OCI-LY1 (cell line): Measurements from ENCODE around the gene MAPT.
"Not testable (repeated sequence)": the region's sequence is repeated elsewhere in the genome, so short reads cannot be mapped to it uniquely, and the experiment has no call there.

ENCODE experiments used
- H2AFZ ChIP-seq: fragments of 200-600 bp; sonication (generic), shearing (Covaris generic); 2 replicates; pipeline ENCODE4 v1.6.0; 2014; ENCODE audit warnings: antibody characterized with exemption, mild to moderate bottlenecking, low read length
- H3F3A ChIP-seq: fragments of 200-600 bp; sonication (generic), shearing (Covaris generic); 2 replicates; pipeline ENCODE4 v1.6.0; 2014; ENCODE audit warnings: mild to moderate bottlenecking, antibody characterized with exemption, low read length, moderate library complexity; ENCODE audit not compliant: insufficient read depth
- H3K27ac ChIP-seq: fragments of 200-600 bp; sonication (generic); 2 replicates; pipeline ENCODE4 v1.5.1; 2014; ENCODE audit warnings: low read length, mixed run types, mild to moderate bottlenecking, low read depth; ENCODE audit not compliant: poor library complexity, severe bottlenecking
- H3K27me3 ChIP-seq: fragments of 200-600 bp; sonication (generic); 2 replicates; pipeline ENCODE4 v1.6.0; 2014; ENCODE audit warnings: antibody characterized with exemption, mild to moderate bottlenecking, low read length, moderate library complexity; ENCODE audit not compliant: insufficient read depth
- H3K36me3 ChIP-seq: fragments of 200-600 bp; sonication (generic); 2 replicates; pipeline ENCODE4 v1.6.1; 2014; ENCODE audit warnings: mild to moderate bottlenecking, antibody characterized with exemption, low read length, moderate library complexity, mixed read lengths; ENCODE audit not compliant: insufficient read depth
- H3K4me1 ChIP-seq: fragments of 200-600 bp; sonication (generic); 2 replicates; pipeline ENCODE4 v1.5.1; 2014; ENCODE audit warnings: mild to moderate bottlenecking, low read length, moderate library complexity; ENCODE audit not compliant: insufficient read depth, severe bottlenecking
- H3K4me2 ChIP-seq: fragments of 200-600 bp; sonication (generic), shearing (Covaris generic); 2 replicates; pipeline ENCODE4 v1.6.1; 2014; ENCODE audit warnings: low read length
- H3K4me3 ChIP-seq: fragments of 200-600 bp; sonication (generic); 2 replicates; pipeline ENCODE4 v1.5.1; 2014; ENCODE audit warnings: low read length, low read depth, mild to moderate bottlenecking, mixed read lengths; ENCODE audit not compliant: poor library complexity, severe bottlenecking
- H3K79me2 ChIP-seq: fragments of 200-600 bp; shearing (Covaris generic); 2 replicates; pipeline ENCODE4 v1.6.1; 2016; ENCODE audit warnings: mixed run types, low read length, mixed read lengths; ENCODE audit not compliant: insufficient read depth
- H3K9ac ChIP-seq: fragments of 200-600 bp; sonication (generic), shearing (Covaris generic); 2 replicates; pipeline ENCODE4 v1.6.1; 2014; ENCODE audit warnings: mild to moderate bottlenecking, low read length, mixed read lengths
- H3K9me2 ChIP-seq: fragments of 200-600 bp; sonication (generic), shearing (Covaris generic); 2 replicates; pipeline ENCODE4 v1.6.1; 2014; ENCODE audit warnings: low read depth, mild to moderate bottlenecking, low read length, mixed read lengths
- H3K9me3 ChIP-seq: fragments of 200-600 bp; shearing (Covaris generic); 2 replicates; pipeline ENCODE4 v1.6.1; 2014; ENCODE audit warnings: low read length, mixed read lengths
- H4K20me1 ChIP-seq: fragments of 200-600 bp; sonication (generic), shearing (Covaris generic); 2 replicates; pipeline ENCODE4 v1.6.0; 2016; ENCODE audit warnings: mild to moderate bottlenecking, low read length; ENCODE audit not compliant: insufficient read depth
- EZH2 ChIP-seq: fragments of 200-600 bp; sonication (generic), shearing (Covaris generic); IDR thresholded peaks from 2 replicates; pipeline ENCODE4 v1.8.0; 2017; ENCODE audit warnings: borderline replicate concordance, mixed run types, mild to moderate bottlenecking, antibody characterized with exemption, low read length, moderate library complexity, mixed read lengths
- TF ChIP-seq, protein P1 (sequence below): fragments of 200-600 bp; sonication (generic), shearing (Covaris generic); IDR thresholded peaks from 2 replicates; pipeline ENCODE4 v1.5.1; 2017; ENCODE audit warnings: mild to moderate bottlenecking, antibody characterized with exemption, low read length, moderate library complexity, mixed read lengths

Gene MAPT

DNA sequence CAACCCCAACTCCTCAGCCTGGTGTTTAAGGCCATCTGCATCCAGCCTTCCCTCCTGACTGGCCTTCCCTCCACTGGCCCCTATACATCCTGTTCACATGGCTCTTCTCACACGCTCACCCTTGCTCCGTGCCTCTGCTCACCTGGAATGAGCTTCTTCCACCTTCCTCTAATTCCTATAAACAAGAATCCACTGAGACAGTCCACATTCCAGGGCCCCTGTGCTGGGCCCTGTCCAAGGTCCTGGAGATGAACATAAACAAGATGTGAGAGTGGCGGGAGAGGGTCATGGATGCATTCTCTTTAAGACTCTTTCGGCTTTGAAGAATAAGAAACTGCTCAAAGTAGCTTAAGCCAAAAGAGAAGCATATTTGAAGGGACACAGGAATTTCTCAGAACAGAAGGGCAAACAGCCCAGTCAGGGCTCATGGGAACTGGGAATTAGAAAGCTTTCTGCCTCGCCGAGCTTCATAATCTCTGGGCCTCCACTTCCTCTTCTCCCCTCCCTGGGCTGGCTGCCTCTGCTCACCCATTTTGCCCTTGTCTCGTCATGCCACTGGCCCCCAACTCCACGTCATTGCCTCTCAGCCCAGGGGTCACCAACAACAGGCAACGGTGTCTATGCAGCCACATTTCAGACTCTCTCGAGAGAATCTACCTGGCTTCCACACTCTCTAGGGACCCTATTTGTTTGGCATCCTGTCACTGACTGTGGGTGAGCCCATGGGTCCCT, 36.2 kb upstream of the MAPT start:
- Histone ChIP-seq H3K4me3 (no peak overlapping the region), H4K20me1 (no peaks in the 10 kb centered on the region), H3K79me2 (no peaks in the 10 kb centered on the region), H3K4me2 (no peak overlapping the region), H3K27ac (no peak overlapping the region), H3K9me3 (no peaks in the 10 kb centered on the region), H2AFZ (no peak overlapping the region), H3K9me2 (no peaks in the 10 kb centered on the region), H3K4me1 (no peaks in the 10 kb centered on the region), H3K36me3 (no peaks in the 10 kb centered on the region), H3K9ac (no peak overlapping the region), H3F3A (no peaks in the 10 kb centered on the region), H3K27me3 (no peaks in the 10 kb centered on the region; the same call in 1 of the 2 replicates)
- TF ChIP-seq, protein P1, sequence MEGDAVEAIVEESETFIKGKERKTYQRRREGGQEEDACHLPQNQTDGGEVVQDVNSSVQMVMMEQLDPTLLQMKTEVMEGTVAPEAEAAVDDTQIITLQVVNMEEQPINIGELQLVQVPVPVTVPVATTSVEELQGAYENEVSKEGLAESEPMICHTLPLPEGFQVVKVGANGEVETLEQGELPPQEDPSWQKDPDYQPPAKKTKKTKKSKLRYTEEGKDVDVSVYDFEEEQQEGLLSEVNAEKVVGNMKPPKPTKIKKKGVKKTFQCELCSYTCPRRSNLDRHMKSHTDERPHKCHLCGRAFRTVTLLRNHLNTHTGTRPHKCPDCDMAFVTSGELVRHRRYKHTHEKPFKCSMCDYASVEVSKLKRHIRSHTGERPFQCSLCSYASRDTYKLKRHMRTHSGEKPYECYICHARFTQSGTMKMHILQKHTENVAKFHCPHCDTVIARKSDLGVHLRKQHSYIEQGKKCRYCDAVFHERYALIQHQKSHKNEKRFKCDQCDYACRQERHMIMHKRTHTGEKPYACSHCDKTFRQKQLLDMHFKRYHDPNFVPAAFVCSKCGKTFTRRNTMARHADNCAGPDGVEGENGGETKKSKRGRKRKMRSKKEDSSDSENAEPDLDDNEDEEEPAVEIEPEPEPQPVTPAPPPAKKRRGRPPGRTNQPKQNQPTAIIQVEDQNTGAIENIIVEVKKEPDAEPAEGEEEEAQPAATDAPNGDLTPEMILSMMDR = no peak
- TF ChIP-seq EZH2 = no peak

DNA sequence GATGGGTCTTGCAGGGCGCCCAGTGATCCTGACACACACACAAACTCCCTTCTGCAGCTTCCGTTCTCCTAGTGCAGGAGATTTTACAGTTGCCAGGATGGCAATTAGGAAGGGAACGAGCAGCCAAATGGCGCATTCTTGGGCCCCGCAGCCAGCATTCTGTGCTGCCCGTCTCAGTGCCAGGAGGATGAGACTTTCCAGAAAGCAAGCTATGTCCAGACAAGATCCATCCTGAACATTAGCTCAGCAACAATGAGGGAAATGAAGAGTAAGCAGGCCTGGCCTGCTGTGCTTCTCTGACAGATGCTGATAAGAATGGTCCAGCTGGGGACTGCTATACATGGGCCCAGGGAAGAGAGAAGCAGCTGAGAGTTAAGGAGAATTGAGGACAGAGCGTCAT, 33.2 kb upstream of the MAPT start:
- Histone ChIP-seq H3K4me1 (no peaks in the 10 kb centered on the region), H3K9ac (no peak overlapping the region), H3K79me2 (no peaks in the 10 kb centered on the region), H3K27ac (no peak overlapping the region), H3K4me2 (no peak overlapping the region), H3K27me3 (no peaks in the 10 kb centered on the region; the same call in 1 of the 2 replicates), H3K36me3 (no peaks in the 10 kb centered on the region), H3F3A (no peaks in the 10 kb centered on the region), H4K20me1 (no peaks in the 10 kb centered on the region), H3K9me3 (no peaks in the 10 kb centered on the region), H2AFZ (no peak overlapping the region), H3K4me3 (no peak overlapping the region), H3K9me2 (no peaks in the 10 kb centered on the region)
- TF ChIP-seq, protein P1 = no peak
- TF ChIP-seq EZH2 = no peak

DNA sequence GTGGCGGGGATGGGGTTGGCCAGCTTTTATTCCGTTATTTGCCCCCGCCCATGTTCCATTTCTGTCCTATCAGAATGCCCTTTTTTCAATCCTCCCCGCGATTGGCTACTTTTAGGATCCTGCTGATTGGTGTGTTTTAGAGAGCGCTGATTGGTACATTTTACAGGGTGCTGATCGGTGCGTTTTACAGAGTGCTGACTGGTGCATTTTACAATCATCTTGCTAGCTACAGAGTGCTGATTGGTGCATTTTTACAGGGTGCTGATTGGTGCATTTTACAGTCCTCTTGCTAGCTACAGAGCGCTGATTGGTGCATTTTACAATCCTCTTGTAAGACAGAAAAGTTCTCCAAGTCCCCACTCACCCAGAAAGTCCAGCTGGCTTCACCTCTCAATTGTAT, 32.2 kb upstream of the MAPT start:
- not testable (repeated sequence) for H3K4me3 ChIP-seq, H3K4me1 ChIP-seq

More for the DNA sequence above, 32.2 kb upstream of the MAPT start:
- H4K20me1 ChIP-seq, H3F3A ChIP-seq, H2AFZ ChIP-seq, H3K79me2 ChIP-seq, H3K9me2 ChIP-seq, H3K36me3 ChIP-seq, H3K4me2 ChIP-seq, H3K9ac ChIP-seq, H3K9me3 ChIP-seq, H3K27me3 ChIP-seq, H3K27ac ChIP-seq: not testable (repeated sequence)
